DND-41 (cell line): ENCODE measurements around the gene DAPL1.

Experiments used
- ATAC-seq: fragments of 200-7000 bp; cut with Tn5 transposase; 3 replicates; pipeline ENCODE4 v1.9.1; 2021; ENCODE audit warnings: low read depth; ENCODE audit not compliant: insufficient read depth
- DNase-seq: peaks from one replicate; pipeline ENCODE4 v3.0.0-alpha.2; 2020
- H2AFZ ChIP-seq: 2 replicates; pipeline ENCODE4 v1.6.0; 2012; ENCODE audit warnings: low read depth, low read length
- H3K27ac ChIP-seq: 2 replicates; pipeline ENCODE4 v1.5.1; 2012; ENCODE audit warnings: low read length, inconsistent platforms
- H3K27me3 ChIP-seq: fragments of 200-600 bp; sonication (generic); 2 replicates; pipeline ENCODE4 v1.6.0; 2012; ENCODE audit warnings: low read length, mild to moderate bottlenecking, inconsistent platforms; ENCODE audit not compliant: insufficient read depth, poor library complexity
- H3K36me3 ChIP-seq: 2 replicates; pipeline ENCODE4 v1.5.1; 2012; ENCODE audit warnings: low read length, inconsistent platforms; ENCODE audit not compliant: insufficient read depth
- H3K4me1 ChIP-seq: 2 replicates; pipeline ENCODE4 v1.5.1; 2012; ENCODE audit warnings: mild to moderate bottlenecking, low read length; ENCODE audit not compliant: insufficient read depth
- H3K4me2 ChIP-seq: 2 replicates; pipeline ENCODE4 v1.6.0; 2012; ENCODE audit warnings: mild to moderate bottlenecking, moderate library complexity, low read length, inconsistent platforms; ENCODE audit not compliant: insufficient read depth
- H3K4me3 ChIP-seq, 2 experiments: fragments of 200-600 bp in 1 of 2; shearing (Covaris generic) in 1 of 2; 2 replicates each; pipeline ENCODE4 v1.5.1; 2012 to 2016; ENCODE audit warnings: inconsistent platforms in 2 of 2, low read length in 2 of 2, mild to moderate bottlenecking in 2 of 2, low read depth in 1 of 2, moderate library complexity in 1 of 2
- H3K79me2 ChIP-seq: 2 replicates; pipeline ENCODE4 v1.6.0; 2012; ENCODE audit warnings: low read length, inconsistent platforms; ENCODE audit not compliant: insufficient read depth
- H3K9ac ChIP-seq: 2 replicates; pipeline ENCODE4 v1.6.0; 2012; ENCODE audit warnings: low read depth, mild to moderate bottlenecking, inconsistent platforms, low read length, moderate library complexity
- H3K9me3 ChIP-seq: 2 replicates; pipeline ENCODE4 v1.5.1; 2012; ENCODE audit warnings: low read length, moderate library complexity, mild to moderate bottlenecking, inconsistent platforms; ENCODE audit not compliant: insufficient read depth, severe bottlenecking
- H4K20me1 ChIP-seq: 2 replicates; pipeline ENCODE4 v1.6.0; 2012; ENCODE audit warnings: low read length; ENCODE audit not compliant: insufficient read depth
- EZH2 ChIP-seq: IDR thresholded peaks from 3 replicates; pipeline ENCODE4 v1.6.1; 2012; ENCODE audit warnings: borderline replicate concordance, low read depth, mild to moderate bottlenecking, moderate library complexity, low read length, inconsistent platforms; ENCODE audit not compliant: severe bottlenecking
- TF ChIP-seq, protein P1 (sequence below): IDR thresholded peaks from 2 replicates; pipeline ENCODE4 v1.5.1; 2012; ENCODE audit warnings: borderline replicate concordance, low read length, moderate library complexity, mild to moderate bottlenecking; ENCODE audit not compliant: poor library complexity, severe bottlenecking; ENCODE audit errors: extremely low read depth

Gene DAPL1

DNA sequence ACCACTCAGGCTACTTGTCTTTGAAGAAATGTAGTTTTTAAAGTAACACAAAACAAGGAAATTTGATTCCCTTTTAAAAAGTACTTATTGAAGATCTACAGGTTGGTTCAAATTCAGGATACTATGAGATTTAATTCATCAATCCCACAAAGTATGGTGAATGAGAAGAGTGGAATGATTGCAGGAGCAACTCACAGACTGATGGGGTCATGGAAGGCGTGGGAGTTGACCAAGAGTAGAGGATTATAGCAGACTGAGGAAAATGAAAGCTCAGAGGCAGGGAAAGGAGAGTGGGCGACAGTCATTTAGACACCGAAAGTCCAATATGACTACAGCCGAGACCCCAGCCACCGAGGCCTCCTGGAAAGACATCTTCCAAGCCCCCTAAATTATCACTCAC, 12.5 kb upstream of the DAPL1 start:
- ATAC-seq (no peak), DNase-seq (no peak)
- no peak overlapping the region for H2AFZ ChIP-seq
- no peaks in the 10 kb centered on the region for H3K27me3 ChIP-seq
- H3K9me3 ChIP-seq, result no peaks in the 10 kb centered on the region
- H3K4me2 ChIP-seq, result no peak overlapping the region
- H3K9ac ChIP-seq, result no peak overlapping the region
- no peaks in the 10 kb centered on the region for H4K20me1 ChIP-seq
- no peaks in the 10 kb centered on the region for H3K36me3 ChIP-seq
- H3K27ac ChIP-seq, result no peak overlapping the region
- no peak overlapping the region for H3K4me3 ChIP-seq
- no peaks in the 10 kb centered on the region for H3K79me2 ChIP-seq
- H3K4me1 ChIP-seq, result 0 out of 2 replicates have a peak, but pooled peaks cover 4% of the 10 kb centered on the region
- TF ChIP-seq, protein P1, sequence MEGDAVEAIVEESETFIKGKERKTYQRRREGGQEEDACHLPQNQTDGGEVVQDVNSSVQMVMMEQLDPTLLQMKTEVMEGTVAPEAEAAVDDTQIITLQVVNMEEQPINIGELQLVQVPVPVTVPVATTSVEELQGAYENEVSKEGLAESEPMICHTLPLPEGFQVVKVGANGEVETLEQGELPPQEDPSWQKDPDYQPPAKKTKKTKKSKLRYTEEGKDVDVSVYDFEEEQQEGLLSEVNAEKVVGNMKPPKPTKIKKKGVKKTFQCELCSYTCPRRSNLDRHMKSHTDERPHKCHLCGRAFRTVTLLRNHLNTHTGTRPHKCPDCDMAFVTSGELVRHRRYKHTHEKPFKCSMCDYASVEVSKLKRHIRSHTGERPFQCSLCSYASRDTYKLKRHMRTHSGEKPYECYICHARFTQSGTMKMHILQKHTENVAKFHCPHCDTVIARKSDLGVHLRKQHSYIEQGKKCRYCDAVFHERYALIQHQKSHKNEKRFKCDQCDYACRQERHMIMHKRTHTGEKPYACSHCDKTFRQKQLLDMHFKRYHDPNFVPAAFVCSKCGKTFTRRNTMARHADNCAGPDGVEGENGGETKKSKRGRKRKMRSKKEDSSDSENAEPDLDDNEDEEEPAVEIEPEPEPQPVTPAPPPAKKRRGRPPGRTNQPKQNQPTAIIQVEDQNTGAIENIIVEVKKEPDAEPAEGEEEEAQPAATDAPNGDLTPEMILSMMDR, result no peak
- TF ChIP-seq EZH2, result no peak

DNA sequence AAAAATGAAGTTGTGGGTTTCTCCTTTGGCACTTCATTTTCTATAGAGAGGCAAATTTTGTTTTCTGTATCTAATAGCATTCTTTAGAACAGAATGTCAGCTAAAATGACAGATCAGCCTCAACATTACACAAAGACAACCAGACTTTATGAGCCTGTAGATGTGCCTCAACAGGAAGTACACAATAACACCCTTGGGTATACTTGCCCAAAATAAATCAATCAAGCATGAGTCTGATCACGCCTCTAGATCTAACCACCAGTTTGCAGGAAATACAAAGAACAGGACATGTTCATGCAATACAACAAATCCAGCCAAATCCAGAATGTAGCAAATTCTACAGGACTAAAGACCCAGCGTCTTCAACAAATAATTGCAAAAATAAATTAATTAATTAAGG, 11.2 kb upstream of the DAPL1 start:
- Histone ChIP-seq H3K9ac (no peak overlapping the region), H3K4me2 (no peak overlapping the region), H2AFZ (no peak overlapping the region), H3K4me3 (no peak overlapping the region), H4K20me1 (no peaks in the 10 kb centered on the region), H3K79me2 (no peaks in the 10 kb centered on the region), H3K36me3 (no peaks in the 10 kb centered on the region), H3K27me3 (no peaks in the 10 kb centered on the region), H3K27ac (no peak overlapping the region), H3K4me1 (0 out of 2 replicates have a peak, but pooled peaks cover 4% of the 10 kb centered on the region), H3K9me3 (no peaks in the 10 kb centered on the region)
- no peak for ATAC-seq
- no peak for TF ChIP-seq EZH2
- DNase-seq, result no peak

DNA sequence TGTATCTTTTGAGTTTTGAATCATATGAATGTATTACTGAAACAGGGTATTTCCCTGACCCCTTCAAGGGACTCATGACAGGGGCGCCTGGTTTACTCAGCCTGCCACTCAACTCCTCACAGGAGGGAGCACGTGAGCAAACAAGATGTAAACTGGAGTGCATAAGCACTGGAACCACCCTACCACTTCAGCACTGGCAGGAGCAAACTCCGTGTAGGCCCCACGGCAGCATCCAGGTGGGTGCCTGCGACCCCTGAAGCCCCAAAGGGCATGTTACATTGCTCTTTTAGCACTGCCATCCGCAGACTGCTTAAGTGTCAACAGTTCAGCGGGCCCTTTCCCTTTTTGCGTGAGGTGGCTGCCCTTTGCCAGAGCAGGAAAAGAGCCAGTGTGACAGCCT, 8.2 kb upstream of the DAPL1 start:
- Histone ChIP-seq H3K9ac (no peak overlapping the region), H3K79me2 (no peaks in the 10 kb centered on the region), H3K4me1 (0 out of 2 replicates have a peak, but pooled peaks cover 4% of the 10 kb centered on the region), H2AFZ (no peak overlapping the region), H3K4me3 (no peak overlapping the region), H3K9me3 (no peaks in the 10 kb centered on the region), H3K27me3 (no peaks in the 10 kb centered on the region), H4K20me1 (no peaks in the 10 kb centered on the region), H3K36me3 (no peaks in the 10 kb centered on the region), H3K27ac (no peak overlapping the region), H3K4me2 (no peak overlapping the region)
- DNase-seq, result no peak
- no peak for ATAC-seq
- TF ChIP-seq, protein P1, result no peak
- TF ChIP-seq EZH2, result no peak

DNA sequence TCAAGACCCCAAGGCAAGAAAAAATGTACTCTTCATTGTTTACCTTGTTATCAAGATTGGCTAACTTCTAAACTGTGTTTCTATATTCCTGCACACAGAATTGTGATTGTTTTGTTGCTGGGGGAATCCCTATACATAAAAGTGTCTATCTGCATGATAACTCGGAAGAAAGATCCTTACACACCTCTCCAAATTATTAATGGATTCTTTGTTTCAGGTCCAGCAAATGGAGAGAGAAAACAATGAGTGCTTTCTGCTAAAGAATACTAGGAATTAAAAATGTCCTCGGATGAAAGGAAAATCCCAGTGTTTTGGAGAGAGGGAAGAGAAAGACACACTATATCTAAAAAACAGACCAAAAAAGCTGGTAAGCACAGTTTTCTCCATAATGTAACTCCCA, 6.2 kb upstream of the DAPL1 start:
- TF ChIP-seq, protein P1, result no peak
- no peak for TF ChIP-seq EZH2
- H3K4me3 ChIP-seq, result no peak overlapping the region
- no peaks in the 10 kb centered on the region for H3K36me3 ChIP-seq
- no peaks in the 10 kb centered on the region for H3K27me3 ChIP-seq
- H3K9ac ChIP-seq, result no peak overlapping the region
- ATAC-seq, result no peak
- no peak overlapping the region for H3K27ac ChIP-seq
- no peak overlapping the region for H3K4me2 ChIP-seq
- H3K79me2 ChIP-seq, result no peaks in the 10 kb centered on the region
- H3K9me3 ChIP-seq, result no peaks in the 10 kb centered on the region
- no peak for DNase-seq
- 0 out of 2 replicates have a peak, but pooled peaks cover 2% of the 10 kb centered on the region for H3K4me1 ChIP-seq
- H4K20me1 ChIP-seq, result no peaks in the 10 kb centered on the region
- no peak overlapping the region for H2AFZ ChIP-seq
